Measurements from ENCODE around the gene UPK3B.

DNA sequence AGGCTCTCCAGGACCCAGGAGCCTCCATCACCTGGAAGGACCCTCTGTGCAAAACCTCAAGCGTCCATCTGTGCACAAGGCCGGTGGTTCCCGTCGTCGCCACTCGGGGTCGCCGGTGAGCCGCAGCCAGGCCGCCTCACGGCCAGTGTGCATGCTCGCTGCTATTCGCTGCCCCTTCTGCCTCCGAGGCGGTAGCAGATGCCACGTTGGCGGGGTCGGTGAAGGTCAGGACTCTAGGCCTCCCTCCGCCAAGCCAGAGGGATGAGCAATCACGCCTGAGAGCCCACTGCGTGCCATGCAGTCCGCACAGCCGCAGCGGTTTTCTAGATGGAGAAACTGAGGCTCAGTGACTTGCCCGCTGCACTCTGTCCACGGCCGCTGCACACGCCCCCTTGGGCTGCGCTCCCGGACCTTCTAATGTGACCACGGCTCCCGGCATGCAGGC, 5.7 kb downstream of the UPK3B start:
- no peak for TF ChIP-seq POLR2A (IDR thresholded peaks at IDR 0.05)
- TF ChIP-seq POLR2AphosphoS5 (IDR thresholded peaks at IDR 0.05), result peak in 2 of 3 donors; percentile 27 to 84
- TF ChIP-seq CTCF (IDR thresholded peaks at IDR 0.05 in 8 of 11, conservative IDR thresholded peaks at IDR 0.05 in 3 of 11), result peak in 6 of 11 experiments; percentile 39 to 87 (median 70)

Measured in spleen (tissue), 7 donors.